HL-60 (cell line): ENCODE measurements around the gene NLRC5.

Source experiments
- POLR2AphosphoS5 ChIP-seq: IDR thresholded peaks from 2 replicates; pipeline ENCODE4 v1.6.1; 2012; ENCODE audit warnings: low read depth
- SPI1 ChIP-seq: IDR thresholded peaks from 2 replicates; pipeline ENCODE4 v1.6.1; 2012; ENCODE audit warnings: low read depth, mild to moderate bottlenecking, borderline replicate concordance
- TF ChIP-seq, protein P1 (sequence below): IDR thresholded peaks from one replicate; pipeline ENCODE4 v1.5.1; 2011; ENCODE audit warnings: low read length, control low read depth, inconsistent platforms; ENCODE audit not compliant: insufficient read depth
- TF ChIP-seq, protein P2 (sequence below): IDR thresholded peaks from 2 replicates; pipeline ENCODE4 v1.6.1; 2012; ENCODE audit warnings: low read depth; ENCODE audit not compliant: insufficient replicate concordance

DNA sequence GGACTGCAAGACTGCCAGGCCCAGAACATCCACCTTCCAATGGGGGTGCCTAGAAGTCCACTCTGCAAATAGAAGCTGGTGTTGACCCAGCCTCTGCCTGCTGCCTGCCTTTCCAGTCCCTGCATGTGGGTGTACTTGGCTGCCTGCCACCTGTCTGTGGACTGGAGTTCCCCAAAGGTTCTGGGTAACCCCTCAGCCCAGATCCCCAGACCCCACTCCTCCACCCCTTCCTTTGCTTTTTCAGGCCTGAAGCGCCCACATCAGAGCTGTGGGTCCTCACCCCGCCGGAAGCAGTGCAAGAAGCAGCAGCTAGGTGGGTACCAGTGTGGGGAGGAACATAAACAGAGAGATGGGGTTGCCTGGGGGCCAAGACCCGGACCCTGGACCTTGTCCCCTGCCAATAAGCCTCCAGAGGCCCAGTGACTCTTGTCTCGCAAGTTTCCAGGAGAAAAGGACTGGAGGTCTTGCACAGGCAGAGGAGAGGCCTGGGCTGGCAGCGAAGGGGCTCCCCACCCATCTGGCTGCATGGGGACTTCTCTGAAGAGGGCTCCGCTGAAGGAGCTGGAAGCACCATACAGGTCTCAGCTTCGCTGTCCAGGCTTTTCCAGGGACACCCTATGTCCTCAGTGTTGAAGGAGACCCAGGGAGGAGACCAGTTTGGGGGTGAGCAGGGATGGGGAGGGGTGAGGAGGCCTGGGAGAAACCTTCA lies 34.3 kb downstream of the NLRC5 start:
- TF ChIP-seq, protein P1, sequence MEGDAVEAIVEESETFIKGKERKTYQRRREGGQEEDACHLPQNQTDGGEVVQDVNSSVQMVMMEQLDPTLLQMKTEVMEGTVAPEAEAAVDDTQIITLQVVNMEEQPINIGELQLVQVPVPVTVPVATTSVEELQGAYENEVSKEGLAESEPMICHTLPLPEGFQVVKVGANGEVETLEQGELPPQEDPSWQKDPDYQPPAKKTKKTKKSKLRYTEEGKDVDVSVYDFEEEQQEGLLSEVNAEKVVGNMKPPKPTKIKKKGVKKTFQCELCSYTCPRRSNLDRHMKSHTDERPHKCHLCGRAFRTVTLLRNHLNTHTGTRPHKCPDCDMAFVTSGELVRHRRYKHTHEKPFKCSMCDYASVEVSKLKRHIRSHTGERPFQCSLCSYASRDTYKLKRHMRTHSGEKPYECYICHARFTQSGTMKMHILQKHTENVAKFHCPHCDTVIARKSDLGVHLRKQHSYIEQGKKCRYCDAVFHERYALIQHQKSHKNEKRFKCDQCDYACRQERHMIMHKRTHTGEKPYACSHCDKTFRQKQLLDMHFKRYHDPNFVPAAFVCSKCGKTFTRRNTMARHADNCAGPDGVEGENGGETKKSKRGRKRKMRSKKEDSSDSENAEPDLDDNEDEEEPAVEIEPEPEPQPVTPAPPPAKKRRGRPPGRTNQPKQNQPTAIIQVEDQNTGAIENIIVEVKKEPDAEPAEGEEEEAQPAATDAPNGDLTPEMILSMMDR = no peak
- TF ChIP-seq POLR2AphosphoS5 (no peak), SPI1 (no peak)
- TF ChIP-seq, protein P2, sequence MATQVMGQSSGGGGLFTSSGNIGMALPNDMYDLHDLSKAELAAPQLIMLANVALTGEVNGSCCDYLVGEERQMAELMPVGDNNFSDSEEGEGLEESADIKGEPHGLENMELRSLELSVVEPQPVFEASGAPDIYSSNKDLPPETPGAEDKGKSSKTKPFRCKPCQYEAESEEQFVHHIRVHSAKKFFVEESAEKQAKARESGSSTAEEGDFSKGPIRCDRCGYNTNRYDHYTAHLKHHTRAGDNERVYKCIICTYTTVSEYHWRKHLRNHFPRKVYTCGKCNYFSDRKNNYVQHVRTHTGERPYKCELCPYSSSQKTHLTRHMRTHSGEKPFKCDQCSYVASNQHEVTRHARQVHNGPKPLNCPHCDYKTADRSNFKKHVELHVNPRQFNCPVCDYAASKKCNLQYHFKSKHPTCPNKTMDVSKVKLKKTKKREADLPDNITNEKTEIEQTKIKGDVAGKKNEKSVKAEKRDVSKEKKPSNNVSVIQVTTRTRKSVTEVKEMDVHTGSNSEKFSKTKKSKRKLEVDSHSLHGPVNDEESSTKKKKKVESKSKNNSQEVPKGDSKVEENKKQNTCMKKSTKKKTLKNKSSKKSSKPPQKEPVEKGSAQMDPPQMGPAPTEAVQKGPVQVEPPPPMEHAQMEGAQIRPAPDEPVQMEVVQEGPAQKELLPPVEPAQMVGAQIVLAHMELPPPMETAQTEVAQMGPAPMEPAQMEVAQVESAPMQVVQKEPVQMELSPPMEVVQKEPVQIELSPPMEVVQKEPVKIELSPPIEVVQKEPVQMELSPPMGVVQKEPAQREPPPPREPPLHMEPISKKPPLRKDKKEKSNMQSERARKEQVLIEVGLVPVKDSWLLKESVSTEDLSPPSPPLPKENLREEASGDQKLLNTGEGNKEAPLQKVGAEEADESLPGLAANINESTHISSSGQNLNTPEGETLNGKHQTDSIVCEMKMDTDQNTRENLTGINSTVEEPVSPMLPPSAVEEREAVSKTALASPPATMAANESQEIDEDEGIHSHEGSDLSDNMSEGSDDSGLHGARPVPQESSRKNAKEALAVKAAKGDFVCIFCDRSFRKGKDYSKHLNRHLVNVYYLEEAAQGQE = no peak
